Stimulated activated naive CD4-positive, alpha-beta T cell (primary cell): Measurements from ENCODE around the gene XPO6.
"Not testable (repeated sequence)": the region's sequence is repeated elsewhere in the genome, so short reads cannot be mapped to it uniquely, and the experiment has no call there.

Source experiments
- DNase-seq, 6 experiments: peaks; one replicate each; lab custom pipeline; 2025; lab: John Stamatoyannopoulos, UW

XPO6 gene, protein sequence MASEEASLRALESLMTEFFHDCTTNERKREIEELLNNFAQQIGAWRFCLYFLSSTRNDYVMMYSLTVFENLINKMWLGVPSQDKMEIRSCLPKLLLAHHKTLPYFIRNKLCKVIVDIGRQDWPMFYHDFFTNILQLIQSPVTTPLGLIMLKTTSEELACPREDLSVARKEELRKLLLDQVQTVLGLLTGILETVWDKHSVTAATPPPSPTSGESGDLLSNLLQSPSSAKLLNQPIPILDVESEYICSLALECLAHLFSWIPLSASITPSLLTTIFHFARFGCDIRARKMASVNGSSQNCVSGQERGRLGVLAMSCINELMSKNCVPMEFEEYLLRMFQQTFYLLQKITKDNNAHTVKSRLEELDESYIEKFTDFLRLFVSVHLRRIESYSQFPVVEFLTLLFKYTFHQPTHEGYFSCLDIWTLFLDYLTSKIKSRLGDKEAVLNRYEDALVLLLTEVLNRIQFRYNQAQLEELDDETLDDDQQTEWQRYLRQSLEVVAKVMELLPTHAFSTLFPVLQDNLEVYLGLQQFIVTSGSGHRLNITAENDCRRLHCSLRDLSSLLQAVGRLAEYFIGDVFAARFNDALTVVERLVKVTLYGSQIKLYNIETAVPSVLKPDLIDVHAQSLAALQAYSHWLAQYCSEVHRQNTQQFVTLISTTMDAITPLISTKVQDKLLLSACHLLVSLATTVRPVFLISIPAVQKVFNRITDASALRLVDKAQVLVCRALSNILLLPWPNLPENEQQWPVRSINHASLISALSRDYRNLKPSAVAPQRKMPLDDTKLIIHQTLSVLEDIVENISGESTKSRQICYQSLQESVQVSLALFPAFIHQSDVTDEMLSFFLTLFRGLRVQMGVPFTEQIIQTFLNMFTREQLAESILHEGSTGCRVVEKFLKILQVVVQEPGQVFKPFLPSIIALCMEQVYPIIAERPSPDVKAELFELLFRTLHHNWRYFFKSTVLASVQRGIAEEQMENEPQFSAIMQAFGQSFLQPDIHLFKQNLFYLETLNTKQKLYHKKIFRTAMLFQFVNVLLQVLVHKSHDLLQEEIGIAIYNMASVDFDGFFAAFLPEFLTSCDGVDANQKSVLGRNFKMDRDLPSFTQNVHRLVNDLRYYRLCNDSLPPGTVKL

DNA sequence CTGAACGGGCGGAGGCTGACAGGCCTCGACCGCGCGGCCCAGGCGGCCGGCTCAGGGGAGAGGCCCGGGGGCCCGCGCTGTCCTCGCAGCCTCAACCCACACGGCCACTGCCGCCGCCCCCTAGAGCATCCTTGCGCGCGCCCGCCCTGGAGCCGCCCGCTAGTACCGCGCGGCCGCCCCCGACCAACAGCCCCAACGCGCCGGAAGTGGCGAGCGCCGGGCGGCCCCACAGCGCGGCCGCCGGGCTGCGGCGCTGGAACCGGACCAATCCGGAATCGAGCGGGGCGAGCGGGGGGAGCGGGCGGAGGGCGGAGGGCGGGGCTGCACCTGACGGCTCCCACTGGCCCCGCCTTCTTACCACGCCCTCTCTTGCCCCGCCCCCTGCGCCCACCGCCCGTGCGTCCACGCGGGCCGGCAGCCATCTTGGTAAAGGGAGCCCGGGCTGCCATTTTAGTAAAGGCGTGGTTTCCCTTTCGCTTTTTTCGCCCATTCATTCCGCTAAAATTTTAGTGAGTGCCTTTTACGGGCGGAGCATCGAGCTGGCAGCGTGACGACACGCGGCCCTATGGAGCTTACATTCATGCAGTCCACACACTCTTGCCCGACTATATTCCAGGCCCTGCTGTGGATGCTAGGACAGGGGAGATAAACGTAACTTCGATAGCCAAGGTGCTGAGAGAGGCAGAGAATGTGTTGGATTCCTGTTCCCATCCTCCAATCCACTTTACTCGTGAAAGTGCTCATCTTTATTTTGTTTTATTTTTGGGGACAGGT, at the start of gene XPO6:
Gene XPO6, minus strand, starts transcription at position 208 of the 774 bp plus-strand sequence. CDS start 597 bp downstream, outside the sequence.
- peak; percentile 92 to 98 (median 97) for DNase-seq

- no peak for DNase-seq
Measured at GRCh38 chr16:28260193-28260592, 48.4 kb upstream of the XPO6 start.

DNA sequence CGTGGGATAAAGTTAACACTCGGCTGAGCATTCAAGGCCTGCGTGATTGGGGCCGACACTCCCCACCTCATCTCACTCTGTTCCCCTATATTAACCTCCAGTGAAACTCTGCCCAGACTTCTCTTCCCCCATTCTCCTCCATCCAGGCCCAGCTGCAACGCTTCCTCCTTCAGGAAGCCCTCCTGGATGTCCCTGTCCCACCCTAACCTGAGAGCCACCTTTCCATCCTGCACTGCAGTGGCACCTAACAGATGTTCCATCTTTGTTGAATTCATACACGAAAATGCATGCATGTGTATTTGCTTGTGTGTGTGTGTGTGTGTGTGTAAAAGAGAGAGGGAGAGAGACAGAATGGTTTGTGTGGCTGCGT, 48.0 kb upstream of the XPO6 start:
- no peak for DNase-seq

DNA sequence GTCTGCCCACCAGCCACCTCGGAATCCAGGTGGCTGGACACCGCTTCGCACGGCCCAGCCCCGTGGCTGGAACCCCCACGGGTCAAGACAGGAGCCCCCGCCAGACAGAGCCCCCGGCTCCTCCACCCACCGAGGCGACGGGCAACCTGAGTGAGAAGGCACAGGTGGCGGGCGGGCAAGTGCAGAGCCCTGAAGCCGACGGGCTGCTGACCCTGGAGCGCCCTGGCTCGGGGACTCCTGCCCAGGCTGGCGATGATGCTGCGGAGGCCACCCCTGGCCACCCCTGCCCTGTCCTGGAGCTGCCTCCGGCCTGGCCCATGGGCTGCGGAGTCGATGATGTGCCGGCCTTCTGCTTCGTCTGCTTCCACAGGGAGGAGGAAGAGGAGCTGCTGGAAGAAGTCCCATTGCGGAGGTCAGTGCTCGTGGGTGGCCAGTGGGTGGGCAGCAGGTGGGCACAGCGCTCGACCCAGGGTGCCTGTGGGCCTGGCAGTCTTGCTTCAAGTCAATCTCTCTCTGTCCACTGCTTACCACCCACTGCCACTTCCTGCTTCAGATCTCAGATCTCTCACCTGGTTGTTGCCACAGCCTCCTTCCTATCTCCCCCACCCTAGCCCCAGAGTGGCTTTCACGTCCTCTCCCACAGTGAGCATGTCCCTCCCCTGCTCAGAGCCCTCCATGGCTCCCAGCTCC, 47.5 kb upstream of the XPO6 start:
- peak in 1 of 6 experiments; percentile 6 for DNase-seq

GRCh38 chr16:28258567-28258966, 46.8 kb upstream of the XPO6 start:
- DNase-seq: no peak

DNA sequence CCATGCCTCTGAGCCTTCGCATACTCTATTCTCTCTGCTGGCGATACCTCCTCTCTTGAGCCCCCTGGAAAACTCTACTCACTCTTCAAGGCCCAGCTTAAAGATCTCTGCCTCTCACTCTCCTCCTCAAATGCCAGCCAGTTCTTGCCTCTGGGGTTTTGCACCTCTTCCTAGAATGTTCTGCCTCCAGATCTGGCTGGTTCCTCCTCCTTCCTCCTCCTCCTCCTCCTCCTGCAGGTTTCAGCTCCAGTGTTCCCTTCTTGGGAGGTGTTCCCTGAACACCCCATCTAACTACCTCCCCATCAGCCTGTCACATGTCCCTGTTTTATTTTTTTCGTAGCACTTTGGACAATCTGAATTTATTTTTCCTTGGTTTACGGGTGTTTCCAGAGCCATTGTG, 45.5 kb upstream of the XPO6 start:
- DNase-seq: no peak

- no peak for DNase-seq
Measured at GRCh38 chr16:28255838-28256237, 44.1 kb upstream of the XPO6 start.

GRCh38 chr16:28254158-28254557, 42.4 kb upstream of the XPO6 start:
- DNase-seq: no peak

GRCh38 chr16:28250999-28251398, 39.2 kb upstream of the XPO6 start:
- no peak for DNase-seq

DNA sequence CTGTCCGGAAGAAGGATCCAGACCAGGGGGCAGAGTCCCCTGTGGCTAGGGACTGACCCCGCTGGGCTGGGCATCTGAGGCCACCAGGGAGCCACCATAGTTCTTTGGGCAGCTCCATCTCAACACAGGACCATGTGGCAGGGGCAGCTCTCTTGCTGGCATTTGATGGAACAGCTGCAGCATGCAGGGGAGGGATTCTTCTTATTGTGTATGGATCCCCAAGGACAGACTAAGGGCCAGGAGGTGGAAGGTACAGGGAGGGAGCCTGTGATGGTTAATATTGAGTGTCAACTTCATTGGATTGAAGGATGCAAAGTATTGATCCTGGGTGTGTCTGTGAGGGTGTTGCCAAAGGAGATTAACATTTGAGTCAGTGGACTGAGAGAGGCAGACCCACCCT, 37.7 kb upstream of the XPO6 start:
- not testable (repeated sequence) for DNase-seq

- DNase-seq: no peak
Measured at GRCh38 chr16:28241924-28242323, 30.2 kb upstream of the XPO6 start.

GRCh38 chr16:28237754-28238357, 26.1 kb upstream of the XPO6 start:
- no peak for DNase-seq

DNA sequence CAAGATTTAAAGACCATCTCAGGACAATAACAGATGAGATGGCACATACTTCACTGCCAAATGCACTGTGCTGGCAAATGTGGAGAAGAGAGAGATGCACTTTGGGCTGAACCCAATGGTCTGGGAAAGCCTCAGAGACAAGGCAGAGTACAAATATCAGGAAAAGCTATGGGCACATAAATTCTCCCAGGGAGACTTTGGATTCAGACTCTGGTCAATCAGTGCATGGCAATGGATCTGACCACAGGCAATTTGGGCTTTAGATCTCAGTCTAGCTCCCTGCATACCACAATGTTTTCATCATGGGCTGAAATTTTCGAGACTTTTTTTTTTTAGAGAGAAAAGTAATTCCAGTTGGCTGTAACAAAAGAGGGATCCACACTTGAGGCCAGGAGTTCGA, 20.0 kb upstream of the XPO6 start:
- no peak for DNase-seq

DNA sequence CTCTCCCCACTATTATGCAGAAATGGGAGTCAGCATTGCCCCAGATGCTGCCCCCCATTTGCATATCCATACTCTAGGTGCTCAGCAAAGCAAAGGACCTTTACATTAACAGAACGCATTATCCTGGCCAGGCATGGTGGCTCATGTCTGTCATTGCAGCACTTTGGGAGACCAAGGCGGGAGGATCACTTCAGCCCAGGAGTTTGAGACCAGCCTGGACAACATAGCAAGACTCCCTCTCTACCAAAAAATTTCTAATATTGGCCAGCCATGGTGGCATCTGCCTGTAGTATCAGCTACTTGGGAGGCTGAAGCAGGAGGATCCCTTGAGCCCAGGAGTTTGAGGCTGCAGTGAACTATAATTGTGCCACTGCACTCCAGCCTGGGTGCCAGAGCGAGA, 12.1 kb upstream of the XPO6 start:
- DNase-seq: not testable (repeated sequence)

DNA sequence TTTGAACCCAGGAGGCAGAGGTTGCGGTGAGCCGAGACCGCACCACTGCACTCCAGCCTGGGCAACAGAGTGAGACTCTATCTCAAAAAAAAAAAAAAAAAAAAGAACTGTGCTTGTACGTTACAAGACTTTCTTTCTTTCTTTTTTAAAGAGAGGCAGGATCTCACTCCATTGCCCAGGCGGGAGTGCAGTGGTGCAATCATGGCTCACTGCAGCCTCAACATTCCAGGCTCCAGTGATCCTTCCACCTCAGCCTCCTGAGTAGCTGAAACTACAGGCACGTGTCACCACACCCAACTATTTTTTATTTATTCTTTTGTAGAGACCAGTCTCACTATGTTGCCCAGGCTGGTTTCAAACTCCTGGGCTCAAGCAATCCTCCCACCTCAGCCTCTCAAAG, 8.0 kb upstream of the XPO6 start:
- not testable (repeated sequence) for DNase-seq

DNA sequence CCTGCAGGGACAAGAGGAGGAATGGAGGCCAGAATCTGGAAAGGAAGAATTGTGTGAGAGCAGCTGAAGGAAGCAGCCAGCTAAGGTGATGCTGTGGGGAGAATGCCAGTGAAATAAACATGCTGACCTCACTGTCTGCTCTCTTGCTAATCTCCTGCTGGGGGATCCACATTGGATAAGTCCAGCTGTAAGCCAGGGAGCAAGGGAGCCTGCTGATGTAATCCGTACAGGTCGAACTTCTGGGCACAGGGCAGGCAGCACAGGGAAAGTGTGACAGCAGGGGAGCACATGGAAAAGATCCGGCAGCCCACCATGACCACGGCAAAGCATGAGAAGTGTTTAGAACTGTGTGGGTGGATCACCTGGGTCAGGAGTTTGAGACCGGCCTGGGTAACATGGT, 7.5 kb upstream of the XPO6 start:
- DNase-seq: no peak

GRCh38 chr16:28218109-28218508, 6.3 kb upstream of the XPO6 start:
- DNase-seq: peak; percentile 19 to 74 (median 60)

DNA sequence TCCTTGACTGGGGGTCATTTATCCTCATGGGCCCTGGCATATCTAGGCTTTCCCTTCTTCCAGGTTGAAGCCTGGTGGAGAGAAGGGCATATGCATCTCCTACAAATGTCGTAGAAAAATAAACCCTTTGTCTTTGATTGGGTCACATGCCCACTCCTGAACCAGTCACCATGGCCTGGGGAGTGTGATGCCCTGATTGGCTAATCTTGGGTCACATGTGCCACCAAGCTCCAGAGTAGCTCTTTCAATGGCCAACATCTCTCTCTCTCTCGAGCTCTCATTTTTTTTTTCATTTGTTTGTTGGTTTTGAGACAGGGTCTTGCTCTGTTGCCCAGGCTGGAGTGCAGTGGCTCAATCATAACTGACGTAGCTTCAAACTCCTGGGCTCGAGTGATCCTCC, 5.6 kb upstream of the XPO6 start:
- no peak for DNase-seq

DNA sequence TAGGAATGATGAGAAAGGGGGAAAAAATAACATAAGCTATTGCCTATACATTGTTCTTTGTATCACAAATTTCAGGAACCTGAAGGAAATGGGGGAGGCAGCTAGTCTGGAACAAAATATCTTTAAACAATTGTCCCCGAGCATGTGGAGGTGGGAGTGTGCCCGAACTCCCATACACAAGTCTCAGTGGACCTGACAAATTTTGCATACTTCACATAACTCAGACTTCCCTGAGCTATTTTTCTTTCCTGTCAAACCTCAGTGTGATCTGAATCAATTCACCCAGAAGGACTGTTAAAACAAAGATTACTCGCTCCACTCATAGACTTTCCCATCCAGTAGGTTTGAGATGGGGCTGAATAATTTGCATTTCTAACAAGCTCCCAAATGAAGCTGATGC, 1.6 kb upstream of the XPO6 start:
- no peak for DNase-seq

DNA sequence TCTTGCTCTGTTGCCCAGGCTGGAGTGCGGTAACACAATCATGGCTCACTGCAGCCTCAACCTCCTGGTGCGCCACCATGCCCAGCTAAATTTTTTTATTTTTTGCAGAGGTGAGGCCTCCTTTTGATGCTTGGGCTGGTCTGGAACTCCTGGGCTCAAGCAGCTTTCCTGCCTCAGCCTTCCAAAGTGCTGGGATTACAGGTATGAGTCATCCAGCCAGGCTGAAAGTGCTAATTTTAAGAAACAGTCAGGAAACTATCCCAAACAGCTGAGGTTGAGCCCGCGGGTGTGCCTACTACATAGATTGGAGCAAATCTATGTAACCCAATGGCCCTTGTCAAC, 738 bp upstream of the XPO6 start:
- DNase-seq: no peak
